HG02840 (cell line): ENCODE measurements around the gene CCDC160.
"Not testable (repeated sequence)": the region's sequence is repeated elsewhere in the genome, so short reads cannot be mapped to it uniquely, and the experiment has no call there.

ENCODE experiments used
- ATAC-seq: cut with Tn5 transposase; IDR thresholded peaks from one replicate; pipeline ENCODE4 v1.9.1; 2021; ENCODE audit warnings: mild to moderate bottlenecking, moderate library complexity, moderate number of reproducible peaks; ENCODE audit not compliant: unreplicated experiment, low FRiP score

The CCDC160 gene

GRCh38 chrX:134236626-134237614, at the start of gene CCDC160:
Gene CCDC160 (plus strand): TSS chrX:134237182. CDS start chrX:134244801, 7,619 bp downstream.
- no peak for ATAC-seq

GRCh38 chrX:134191281-134191680, 45.7 kb upstream of the CCDC160 start:
- no peak for ATAC-seq

- no peak for ATAC-seq
Observed at GRCh38 chrX:134194915-134195314, 42.1 kb upstream of the CCDC160 start.

- no peak for ATAC-seq
Observed at GRCh38 chrX:134202561-134202960, 34.4 kb upstream of the CCDC160 start.

- no peak for ATAC-seq
Observed at GRCh38 chrX:134206221-134206620, 30.8 kb upstream of the CCDC160 start.

GRCh38 chrX:134210465-134210864, 26.5 kb upstream of the CCDC160 start:
- no peak for ATAC-seq

GRCh38 chrX:134235236-134235635, 1.7 kb upstream of the CCDC160 start:
- no peak for ATAC-seq

GRCh38 chrX:134238144-134238543, 1.2 kb downstream of the CCDC160 start:
- not testable (repeated sequence) for ATAC-seq

- no peak for ATAC-seq
Observed at GRCh38 chrX:134239016-134239415, 2.0 kb downstream of the CCDC160 start.

GRCh38 chrX:134240209-134240608, 3.2 kb downstream of the CCDC160 start:
- ATAC-seq: no peak

- ATAC-seq: no peak
Observed at GRCh38 chrX:134241960-134242619, 5.1 kb downstream of the CCDC160 start.

GRCh38 chrX:134244043-134244442, 7.1 kb downstream of the CCDC160 start:
- no peak for ATAC-seq

- ATAC-seq: no peak
Observed at GRCh38 chrX:134246282-134246681, 9.3 kb downstream of the CCDC160 start.

- ATAC-seq: no peak
Observed at GRCh38 chrX:134247492-134247891, 10.5 kb downstream of the CCDC160 start.

GRCh38 chrX:134249241-134249640, 12.3 kb downstream of the CCDC160 start:
- no peak for ATAC-seq

GRCh38 chrX:134251241-134251640, 14.3 kb downstream of the CCDC160 start:
- no peak for ATAC-seq

- no peak for ATAC-seq
Observed at GRCh38 chrX:134254511-134254910, 17.5 kb downstream of the CCDC160 start.

GRCh38 chrX:134255555-134255954, 18.6 kb downstream of the CCDC160 start:
- no peak for ATAC-seq

- no peak for ATAC-seq
Observed at GRCh38 chrX:134256684-134257083, 19.7 kb downstream of the CCDC160 start.

- ATAC-seq: no peak
Observed at GRCh38 chrX:134258202-134258601, 21.2 kb downstream of the CCDC160 start.

GRCh38 chrX:134285934-134286333, 49.0 kb downstream of the CCDC160 start:
- not testable (repeated sequence) for ATAC-seq
